Loucy (cell line): ENCODE measurements around the gene SLC35E3.

Source experiments
- EZH2phosphoT487 ChIP-seq: fragments of 200-600 bp; IDR thresholded peaks from 2 replicates; pipeline ENCODE4 v1.6.1; 2018; ENCODE audit warnings: antibody characterized with exemption, mild to moderate bottlenecking, moderate library complexity, borderline replicate concordance
- TF ChIP-seq, protein P1 (sequence below): fragments of 200-600 bp; sonication (generic); conservative IDR thresholded peaks from 2 replicates; pipeline ENCODE4 v1.5.1; 2014; ENCODE audit warnings: mild to moderate bottlenecking, antibody characterized with exemption, low read length

DNA sequence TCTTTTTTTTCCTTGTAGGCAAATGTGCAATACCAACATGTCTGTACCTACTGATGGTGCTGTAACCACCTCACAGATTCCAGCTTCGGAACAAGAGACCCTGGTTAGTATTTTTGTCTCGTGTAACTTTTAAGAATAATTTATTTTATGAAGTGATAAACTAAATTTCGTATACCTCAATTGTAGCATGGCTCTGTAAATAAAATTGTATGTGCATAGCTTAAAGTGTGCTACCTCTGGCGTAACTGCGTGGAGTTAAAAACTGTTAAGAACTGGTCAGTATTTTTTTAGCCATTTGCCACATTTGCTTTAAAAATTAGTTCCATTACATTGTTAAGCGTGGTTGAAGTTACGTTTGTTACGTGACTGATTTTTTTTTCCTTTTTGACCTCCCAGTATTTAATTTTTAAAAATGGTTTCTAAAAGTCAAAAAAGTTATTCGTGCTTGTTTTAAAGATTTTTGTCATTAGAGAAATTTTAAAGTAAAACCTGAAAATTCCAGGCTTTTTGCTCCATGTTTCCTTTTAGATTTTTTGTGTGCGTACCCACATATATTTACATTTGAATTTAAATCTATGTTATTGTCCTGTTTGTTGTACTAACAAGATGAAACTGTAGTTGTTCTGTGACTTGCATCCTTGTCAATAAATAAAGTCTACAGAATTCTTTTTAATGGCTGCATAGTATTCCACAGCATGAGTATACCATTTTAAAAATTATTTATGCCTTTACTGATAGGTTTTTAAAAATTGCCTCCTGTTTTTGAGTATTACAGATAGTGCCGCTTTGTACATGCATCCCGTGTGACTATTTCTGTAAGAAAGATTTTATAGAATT is 63.4 kb downstream of the SLC35E3 start:
- TF ChIP-seq, protein P1, sequence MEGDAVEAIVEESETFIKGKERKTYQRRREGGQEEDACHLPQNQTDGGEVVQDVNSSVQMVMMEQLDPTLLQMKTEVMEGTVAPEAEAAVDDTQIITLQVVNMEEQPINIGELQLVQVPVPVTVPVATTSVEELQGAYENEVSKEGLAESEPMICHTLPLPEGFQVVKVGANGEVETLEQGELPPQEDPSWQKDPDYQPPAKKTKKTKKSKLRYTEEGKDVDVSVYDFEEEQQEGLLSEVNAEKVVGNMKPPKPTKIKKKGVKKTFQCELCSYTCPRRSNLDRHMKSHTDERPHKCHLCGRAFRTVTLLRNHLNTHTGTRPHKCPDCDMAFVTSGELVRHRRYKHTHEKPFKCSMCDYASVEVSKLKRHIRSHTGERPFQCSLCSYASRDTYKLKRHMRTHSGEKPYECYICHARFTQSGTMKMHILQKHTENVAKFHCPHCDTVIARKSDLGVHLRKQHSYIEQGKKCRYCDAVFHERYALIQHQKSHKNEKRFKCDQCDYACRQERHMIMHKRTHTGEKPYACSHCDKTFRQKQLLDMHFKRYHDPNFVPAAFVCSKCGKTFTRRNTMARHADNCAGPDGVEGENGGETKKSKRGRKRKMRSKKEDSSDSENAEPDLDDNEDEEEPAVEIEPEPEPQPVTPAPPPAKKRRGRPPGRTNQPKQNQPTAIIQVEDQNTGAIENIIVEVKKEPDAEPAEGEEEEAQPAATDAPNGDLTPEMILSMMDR: no peak
- no peak for TF ChIP-seq EZH2phosphoT487
